Right hindlimb (tissue), 1 donor: Measurements from ENCODE around the gene RASSF3.
"Not testable (repeated sequence)": the region's sequence is repeated elsewhere in the genome, so short reads cannot be mapped to it uniquely, and the experiment has no call there.

ENCODE experiments used
- DNase-seq: peaks from one replicate; pipeline ENCODE4 v3.0.0-alpha.2; 2018

RASSF3 gene

DNA sequence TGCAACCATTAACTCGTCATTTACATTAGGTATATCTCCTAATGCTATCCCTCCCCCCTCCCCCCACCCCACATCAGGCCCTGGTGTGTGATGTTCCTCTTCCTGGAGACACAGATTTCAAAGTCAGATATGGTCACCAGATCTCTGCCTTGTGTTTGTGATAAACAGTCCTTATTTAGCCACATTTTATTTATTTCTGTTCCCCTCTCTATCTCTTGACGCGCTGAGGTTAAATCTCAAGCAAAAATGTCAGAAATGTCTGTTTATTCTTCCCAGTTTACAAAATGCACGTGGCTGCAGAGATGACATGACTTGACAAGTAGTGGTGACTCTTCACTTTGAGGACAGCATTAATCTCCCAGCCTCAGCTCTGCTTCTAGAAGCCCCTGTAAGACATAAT is 11.5 kb upstream of the RASSF3 start:
- no peak for DNase-seq

DNA sequence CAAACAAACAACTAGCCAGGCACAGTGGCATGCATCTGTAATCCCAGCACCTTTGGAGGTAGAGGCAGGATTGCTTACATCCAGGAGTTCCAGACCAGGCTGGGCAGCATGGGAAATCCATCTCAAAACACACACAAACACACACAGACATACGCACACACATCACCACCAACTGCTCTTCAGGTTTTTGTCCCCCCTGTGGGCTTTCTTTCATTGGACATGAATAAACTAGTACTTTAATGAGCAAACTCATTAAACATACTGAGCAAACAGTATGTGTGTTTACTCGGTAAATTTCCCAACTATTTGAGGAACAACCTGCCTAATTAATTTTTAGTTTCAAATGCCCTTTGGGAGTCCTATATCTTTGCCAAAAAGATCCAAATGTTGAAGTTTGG is 10.1 kb upstream of the RASSF3 start:
- DNase-seq = no peak

DNA sequence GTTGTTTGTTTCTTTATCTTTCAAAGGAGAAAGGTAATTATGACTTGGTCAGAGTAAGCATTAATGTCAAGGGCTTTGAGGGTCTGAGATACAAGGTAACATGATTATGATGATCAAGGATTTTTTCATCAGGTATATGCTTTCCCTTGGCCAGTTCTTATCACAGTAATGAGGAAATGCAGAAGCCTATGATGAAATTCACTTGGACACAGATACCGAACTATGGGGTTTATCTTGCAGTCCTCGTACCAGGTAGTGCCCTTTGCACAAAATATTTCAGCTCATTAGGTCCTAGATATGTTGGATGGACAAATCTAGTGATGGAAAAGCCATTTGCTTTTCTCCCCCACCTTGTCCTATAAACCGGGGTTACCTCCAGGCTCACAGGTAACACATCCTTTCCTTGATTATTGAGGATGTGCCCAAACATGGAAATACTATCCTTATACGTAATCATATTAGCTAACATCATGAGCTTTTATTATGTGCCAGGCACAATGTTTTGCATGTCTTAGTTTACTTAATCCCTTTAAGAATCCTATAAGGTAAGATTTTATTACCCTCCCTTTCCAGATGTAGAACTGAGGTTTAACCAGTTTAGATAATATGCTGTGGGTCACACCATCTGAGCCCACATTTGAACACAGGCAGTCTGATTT is 7.0 kb upstream of the RASSF3 start:
- no peak for DNase-seq

DNA sequence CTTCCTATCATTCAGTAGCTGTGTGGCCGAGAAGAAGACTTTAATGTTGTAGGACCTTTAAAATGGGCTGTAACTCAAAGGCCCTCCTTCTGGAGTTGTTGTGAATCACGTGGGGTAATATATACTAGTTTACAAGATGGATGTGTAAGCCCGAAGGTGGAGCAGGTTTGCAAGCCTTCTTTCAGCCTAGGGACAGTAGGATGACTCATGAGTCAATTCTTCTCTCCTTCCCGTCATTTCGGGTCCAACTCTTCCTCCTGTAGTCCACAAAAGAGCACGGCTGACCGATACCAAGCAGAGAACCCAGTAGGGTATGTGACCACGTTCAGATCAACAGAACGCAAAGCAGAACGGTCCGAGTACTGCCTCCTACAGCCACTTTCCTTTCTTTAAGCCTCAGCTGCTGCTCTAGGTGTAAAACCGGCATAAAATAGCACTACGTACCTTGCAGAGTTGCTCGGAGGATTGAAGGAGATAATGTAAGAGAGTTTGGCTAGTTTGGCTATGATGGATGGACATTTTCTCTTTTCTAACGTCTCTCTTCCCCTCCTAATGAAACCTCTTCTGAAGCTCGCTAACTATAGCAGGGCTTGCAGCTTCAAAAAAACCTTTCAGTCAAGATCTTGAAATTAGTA is 1.3 kb upstream of the RASSF3 start:
- DNase-seq = peak; percentile 34

DNA sequence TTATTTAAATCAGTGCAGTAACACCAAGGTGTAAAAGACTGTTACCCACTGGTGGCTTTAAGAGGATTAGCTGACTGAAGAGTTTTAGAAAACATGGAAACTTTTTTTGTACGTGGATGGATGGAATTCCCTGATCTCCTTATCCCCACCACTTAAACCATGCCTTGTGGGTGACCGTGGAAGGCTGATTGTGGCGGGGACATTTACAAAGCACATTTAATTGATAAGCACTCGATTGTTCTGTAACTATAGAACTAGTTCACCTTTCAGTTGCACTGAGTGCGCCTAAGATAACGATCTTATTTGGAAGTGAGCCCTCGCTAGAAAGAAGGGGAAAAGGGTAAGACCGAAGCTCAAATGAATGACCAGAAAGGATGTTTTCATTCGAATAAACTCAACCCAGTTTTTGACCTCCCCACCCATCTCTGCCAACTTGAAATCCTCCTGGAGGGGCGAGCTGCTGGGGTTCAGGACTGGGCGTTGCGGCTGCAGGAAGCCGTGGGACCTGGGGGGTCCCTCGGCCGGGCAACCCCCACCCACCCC is 688 bp upstream of the RASSF3 start:
- DNase-seq = peak; percentile 29

DNA sequence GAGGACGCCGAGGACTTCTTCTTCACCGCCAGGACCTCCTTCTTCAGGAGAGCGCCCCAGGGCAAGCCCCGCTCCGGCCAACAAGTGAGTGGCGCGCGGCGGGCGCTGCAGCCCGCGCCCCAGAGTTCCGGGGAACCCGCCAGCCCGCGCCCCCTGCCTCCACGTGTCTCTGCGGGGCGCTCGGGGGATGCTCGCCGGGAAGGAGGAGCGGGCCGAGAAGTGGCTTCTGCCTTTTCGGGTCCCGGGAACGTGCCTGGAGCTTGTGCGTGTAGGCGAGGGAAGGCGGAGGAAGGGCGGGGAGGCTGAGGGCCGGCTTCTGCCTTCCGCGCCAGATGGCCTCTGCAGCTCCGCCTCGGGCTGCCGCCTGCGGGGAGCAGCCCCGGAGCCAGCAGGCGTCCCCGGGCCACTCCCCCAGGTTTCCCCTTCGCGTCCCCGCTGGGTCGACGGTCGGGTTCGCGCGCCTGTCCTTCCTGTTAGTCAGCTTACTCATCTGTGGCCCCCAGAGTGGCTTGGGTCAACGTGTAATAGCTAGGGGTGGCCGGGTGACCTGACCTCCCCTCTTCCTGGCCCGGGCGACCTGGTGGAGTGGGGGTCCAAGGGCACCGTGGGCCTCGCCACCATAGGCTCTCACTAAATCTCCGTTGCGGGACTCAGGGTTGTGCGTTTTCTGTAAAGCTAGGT is 505 bp downstream of the RASSF3 start:
- DNase-seq = peak; percentile 76

DNA sequence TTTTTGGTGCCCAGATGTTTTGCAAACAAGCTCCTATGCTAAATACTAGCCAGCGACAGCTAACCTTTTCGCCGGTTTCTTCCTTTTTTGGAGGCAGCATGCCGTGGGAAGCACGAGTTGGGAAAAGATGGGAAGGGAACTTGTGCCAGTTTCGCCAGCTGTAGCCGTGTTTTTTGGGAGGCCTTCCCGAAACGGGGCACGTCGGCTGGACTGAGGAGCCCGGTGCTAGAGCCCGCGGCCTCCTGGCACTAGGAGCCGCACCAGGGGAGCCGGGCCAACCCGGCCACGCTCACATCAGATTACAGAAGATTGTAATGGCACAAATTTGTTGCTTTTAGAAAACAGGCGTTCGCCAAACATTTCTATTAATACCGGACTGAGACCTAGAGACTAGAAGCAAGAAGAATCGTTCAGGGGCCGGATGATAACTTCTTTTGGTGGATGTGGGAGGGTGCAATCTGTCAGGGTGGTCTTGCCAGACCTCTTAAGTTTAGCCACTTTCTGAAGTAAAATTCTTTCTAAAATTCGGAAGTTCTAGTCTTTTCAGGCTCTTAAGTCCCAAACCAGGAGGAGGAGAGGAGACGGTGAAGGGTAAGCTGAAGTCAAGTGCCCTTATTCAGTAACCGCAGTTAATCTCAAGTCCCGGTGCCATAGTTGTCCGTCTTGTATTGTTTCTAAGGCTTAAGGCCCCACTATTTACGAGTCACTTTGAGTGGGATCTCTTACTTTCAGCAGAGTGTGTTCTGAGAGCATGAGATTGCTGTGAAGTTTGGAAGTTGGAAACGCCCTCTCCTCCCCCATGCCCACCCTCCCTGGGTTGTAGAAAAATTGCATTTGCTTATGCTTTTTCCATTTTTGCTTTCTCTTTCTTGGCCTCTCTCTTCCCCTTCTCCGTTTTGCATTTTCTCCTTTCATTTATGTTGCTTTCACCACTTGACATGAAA is 1.3 kb downstream of the RASSF3 start:
- peak; percentile 50 for DNase-seq

DNA sequence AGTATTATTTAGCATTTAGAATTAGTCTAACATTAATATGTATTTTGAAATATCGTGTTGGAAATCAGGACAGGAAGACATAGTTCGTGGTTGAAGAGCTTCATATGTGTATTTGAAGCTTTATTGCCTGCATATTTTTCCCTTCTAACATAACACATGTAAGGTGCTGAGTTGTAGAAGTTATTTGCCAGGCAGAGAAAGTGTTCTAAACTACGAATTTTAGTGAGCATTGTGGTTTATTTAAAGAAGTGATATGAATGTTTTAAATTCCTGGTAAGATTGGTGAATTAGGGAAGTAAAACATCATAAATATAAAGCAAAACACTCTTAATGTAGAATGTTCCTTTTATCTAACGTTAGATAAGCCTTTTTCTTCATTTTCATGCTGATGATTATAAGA is 2.5 kb downstream of the RASSF3 start:
- DNase-seq = no peak

DNA sequence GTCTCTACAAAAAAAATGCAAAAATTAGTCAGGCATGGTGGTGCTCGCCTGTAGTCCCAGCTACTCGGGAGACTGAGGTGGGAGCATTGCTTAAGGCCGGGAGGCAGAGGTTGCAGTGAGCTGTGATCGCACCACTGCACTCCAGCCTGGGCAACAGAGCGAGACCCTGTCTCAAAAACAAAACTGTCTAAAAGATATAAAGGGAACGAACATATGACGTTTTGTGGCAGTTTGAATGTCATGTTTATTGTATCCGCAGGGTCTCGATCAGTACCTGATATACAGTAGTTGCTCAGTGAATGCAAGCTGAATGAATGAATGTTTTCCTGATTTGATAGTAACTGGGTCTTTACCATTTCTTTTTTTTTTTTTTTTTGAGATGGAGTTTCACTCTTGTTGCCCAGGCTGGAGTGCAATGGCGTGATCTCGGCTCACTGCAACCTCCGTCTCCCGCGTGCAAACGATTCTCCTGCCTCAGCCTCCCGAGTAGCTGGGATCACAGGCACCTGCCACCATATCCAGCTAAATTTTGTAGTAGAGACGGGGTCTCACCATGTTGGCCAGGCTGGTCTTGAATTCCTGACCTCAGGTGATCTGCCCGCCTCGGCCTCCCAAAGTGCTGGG is 3.6 kb downstream of the RASSF3 start:
- not testable (repeated sequence) for DNase-seq

DNA sequence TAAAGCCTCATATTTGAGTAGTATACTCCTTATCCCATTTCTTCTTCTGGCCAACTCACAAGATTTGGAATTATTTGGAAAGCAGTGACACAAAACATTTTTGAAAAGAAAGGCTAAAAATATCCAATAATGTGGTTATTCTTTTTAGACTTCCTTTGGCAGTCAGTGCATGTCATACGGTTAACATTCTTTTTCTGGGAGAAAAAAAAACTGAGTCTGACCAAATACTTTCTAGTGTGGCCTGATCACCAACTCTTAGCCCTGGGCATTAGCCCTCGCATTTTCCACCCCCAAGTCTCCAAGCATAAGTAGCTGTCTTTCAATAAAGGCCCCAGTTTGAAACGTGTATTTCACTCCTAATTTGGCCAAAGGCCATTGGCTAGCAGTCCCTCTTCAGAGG is 5.9 kb downstream of the RASSF3 start:
- DNase-seq = no peak

DNA sequence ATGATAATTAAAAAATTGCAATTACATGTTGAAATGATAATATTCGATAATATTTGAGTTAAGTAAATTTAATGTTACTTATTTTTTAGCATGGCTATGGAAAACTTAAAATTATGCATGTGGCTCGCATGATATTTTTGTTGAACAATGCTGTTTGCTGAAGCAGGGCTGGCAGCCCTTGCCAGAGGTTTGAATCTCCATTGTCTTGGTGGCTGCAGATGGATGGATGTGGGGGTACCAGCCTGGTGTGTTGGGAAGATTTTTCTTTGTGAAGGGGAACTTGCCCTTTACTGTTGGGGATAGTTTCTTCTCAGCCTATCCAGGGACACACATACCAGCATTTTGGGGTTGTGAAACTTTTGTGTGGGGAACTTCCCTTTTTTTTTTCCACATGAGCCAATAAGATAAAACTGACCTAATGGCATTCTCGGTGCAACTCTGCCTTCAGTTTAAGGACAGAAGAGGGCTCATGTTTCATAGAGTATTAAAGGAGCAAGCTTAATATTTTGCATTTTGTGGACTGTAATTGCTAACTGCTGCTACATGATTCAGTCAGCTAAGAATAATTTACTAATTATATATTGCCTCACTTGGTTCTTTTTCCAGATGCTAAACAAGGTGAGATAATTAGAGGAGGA is 8.8 kb downstream of the RASSF3 start:
- no peak for DNase-seq

DNA sequence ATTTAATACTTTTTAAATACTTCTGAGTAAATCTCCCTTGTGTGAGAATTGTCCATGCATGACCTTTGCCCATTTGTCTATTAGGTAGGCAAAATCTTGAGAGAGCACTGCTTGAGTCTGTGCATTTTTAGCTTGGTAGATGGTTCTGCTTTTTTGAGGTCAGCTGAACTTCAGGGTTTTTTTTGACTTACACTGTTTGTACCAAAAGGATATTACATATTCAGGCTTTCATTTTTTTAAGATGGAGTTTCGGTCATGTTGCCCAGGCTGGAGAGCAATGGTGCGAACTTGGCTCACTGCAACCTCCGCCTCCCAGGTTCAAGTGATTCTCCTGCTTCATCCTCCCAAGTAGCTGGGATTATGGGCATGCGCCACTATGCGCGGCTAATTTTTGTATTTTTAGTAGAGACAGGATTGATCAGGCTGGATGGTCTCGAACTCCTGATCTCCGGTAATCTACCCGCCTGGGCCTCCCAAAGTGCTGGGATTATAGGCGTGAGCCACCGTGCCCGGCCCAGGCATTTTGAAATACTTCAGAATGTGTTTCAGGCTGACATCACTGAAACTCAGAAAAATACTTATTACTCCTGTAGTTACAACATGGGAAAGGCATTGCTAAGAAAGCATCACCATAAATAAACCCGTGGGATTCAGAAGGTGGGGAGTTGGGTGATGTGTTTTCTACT is 11.1 kb downstream of the RASSF3 start:
- no peak for DNase-seq

DNA sequence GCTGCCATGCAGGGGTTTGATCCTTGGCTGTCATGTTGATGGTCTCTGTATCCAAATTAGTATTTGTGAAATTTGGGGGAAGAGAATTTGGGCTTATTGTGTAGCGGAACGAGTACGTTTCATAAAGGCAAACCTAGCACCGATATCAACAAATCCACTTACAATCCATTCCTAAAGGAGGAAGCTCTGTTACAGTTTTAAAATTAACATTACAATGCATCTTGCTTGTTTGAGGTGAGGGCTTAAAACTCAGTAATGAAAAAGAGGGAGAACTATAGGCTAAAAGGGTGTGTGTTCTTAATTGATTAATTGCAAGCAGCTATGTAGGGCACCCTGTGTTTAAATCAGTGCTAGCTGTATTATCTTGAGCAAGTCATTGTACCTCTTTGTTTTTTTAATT is 13.7 kb downstream of the RASSF3 start:
- no peak for DNase-seq

DNA sequence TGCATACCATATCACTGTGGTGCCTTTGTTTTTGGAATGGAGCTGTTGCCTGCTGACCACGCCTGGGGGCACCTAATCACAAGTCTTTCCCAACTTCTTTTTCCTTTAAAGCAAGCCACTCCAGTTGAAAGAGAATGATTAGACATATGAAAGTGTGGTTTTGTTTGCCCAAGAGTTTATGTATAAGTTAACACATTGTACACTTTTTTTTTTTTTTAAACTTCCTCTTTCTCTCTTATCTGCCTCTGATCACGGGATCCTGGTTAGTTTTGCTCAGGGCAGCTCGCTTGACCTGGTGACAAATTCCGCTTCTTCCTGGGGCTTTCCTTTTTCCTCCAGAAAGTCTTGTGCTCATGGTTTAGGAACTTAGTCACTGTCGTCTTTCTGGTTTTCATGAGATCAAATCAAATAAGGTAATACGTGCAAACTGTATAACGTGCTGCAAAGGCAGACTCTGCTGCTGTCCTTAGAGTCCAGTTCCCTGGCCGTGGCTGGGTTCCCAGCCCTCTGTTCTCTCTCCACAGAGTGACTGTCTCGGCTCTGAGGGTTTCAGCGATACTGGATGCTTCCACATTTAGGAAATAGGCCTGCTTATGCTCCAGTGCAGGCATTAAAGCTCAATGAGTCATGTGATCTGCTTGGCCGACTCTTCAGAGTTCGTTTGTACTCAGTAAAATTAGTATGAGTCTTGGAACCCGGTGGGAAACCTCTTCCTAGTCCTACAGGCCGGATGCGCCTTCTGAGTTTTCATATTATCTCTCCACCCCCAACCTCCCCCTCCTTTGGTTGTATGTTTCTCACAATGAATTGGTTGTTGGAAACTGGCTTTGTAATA is 15.2 kb downstream of the RASSF3 start:
- peak; percentile 61 for DNase-seq

DNA sequence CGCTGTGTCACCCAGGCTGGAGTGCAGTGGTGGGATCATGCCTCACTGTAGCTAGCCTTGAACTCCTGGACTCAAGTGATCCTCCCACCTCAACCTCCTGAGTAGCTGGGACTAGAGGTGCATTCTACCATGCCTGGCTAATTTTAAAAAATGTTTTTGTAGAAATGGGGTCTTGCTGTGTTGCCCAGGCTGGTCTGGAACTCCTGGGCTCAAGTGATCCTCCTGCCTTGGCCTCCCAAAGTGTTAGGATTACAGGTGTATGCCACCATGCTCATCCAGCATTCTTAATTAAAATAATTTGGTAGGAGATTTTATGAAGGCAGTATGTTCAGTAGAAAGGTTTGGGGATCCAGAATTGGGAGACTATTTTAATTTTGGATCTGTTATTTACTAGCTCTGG is 16.3 kb downstream of the RASSF3 start:
- not testable (repeated sequence) for DNase-seq

DNA sequence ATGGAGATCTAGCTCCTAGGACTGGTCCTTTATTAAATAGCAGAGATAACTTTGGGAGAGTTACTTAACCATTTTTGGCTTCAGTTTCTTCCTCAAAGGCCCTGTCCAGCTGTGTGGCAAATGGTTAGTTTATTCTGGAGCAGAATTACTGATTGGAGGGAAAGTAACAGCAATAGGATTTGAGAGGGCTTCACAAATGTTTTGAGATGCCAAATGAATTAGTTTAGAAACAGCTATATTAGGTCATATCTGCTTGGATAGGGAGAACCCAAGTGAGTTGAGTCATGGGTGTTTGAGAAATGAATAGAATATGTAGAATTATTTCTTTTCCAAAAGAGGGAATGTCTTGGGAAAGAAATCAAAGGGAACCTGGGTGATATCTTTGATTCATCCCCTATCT is 17.5 kb downstream of the RASSF3 start:
- DNase-seq = no peak

DNA sequence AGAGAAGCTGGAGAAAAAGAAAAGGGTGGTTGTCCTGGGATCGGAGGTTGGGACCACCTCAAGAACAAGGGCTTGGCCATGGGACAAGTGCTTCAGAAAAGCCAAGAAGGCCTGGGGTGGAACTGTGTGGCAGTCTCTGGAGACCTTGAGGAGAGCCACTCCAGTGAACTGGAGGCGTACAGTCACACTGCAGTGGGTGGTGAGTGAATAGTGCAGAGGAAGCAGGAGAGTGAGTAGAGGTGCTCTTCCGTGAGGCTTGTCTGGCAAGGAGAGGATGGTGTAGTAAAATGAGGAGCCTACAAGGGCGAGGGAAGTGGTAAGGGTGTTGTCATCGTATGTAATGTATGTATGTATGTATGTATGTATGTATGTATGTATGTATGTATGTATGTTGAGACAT is 20.9 kb downstream of the RASSF3 start:
- no peak for DNase-seq

DNA sequence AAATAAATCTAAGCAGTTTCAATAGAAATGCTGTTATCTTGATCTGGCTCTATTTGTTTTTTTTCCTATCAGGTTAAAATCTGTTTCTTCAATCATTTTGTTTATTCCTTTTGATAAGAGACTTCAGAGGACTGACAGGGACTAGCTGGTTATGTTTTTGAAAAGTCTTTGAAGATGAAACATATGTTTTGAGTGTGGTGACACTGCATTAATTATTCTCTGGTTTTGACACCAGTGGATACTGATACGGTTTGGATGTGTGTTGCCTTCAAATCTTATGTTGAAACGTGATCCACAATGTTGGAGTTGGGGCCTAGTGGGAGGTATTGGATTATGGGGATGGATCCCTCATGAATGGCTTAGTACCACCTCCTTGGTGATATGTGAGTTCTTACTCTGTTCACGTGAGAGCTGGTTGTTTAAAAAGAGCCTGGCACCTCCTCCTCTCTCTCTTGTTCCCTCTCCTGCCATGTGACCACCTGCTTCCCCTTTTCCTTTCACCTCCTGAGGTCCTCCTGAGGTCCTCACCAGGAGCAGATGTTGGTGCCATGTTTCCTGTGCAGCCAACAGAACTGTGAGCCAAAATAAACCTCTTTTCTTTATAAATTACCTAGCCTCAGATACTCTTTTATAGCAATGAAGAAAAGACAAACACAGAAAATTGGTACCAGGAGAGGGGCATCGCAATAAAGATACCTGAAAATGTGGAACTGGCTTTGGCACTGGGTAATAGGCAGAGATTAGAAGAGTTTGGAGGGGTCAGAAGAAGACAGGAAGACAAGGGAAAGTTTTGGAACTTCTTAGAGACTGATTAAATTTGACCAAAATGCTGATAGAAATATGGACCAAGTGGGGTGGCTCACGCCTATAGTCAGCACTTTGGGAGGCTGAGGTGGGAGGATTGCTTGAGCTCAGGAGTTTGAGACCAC is 23.0 kb downstream of the RASSF3 start:
- DNase-seq = no peak

DNA sequence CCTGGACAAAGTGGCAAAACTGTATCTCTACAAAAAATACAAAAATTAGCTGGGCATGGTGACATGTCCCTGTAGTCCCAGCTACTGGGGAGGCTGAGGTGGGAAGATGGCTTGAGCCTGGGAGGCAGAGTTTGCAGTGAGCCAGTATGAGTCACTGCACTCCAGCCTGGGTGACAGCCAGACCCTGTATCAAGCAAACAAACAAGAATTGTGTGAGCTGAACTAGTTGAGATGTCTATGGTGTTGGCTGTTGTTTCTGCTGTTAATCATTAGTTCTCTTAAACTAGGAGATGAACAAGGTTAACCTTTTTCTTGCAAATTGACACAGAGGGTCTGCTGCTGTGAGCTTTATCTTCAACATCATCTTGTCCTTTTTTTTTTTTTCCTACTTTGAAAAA is 23.6 kb downstream of the RASSF3 start:
- no peak for DNase-seq
